HG02943 (cell line): ENCODE measurements around the gene ATP12A.

ENCODE experiments used
- ATAC-seq: cut with Tn5 transposase; IDR thresholded peaks from one replicate; pipeline ENCODE4 v1.9.1; 2021; ENCODE audit warnings: mild to moderate bottlenecking, low read depth, moderate library complexity; ENCODE audit not compliant: unreplicated experiment

The ATP12A gene

GRCh38 chr13:24662195-24663088, 17.8 kb upstream of the ATP12A start:
- no peak for ATAC-seq

DNA sequence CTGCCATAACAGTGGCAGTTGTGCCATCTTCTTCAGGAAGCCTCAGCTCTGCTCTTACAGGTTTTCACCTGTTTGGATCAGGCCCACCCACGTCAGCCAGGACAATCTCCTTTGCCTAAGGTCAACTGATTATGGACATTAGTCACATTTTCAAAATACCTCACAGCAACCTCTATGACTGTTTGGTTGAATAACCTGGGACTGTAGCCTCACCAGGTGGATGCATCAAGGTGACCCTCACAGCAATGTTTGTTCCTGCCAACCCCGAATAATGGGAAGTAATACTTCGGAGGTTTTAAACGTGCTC, 17.2 kb upstream of the ATP12A start:
- no peak for ATAC-seq

DNA sequence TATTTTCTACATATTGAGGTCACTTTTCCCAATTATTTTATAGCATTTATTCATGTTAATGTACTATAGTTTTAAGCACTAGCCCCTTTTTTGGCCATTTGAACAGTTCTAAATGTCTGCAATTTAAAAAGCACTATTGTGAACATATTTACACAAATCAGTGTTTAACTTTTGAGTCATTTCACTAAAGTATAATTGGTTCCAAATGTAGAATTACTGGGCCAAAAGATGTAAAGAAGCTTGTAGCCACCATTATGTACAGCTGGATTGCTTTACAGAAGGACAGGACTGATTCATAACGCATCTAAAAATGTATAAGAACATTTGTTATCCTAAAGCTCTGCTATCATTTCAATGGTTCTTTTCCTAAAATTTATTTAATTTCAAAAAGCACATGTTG, 16.6 kb upstream of the ATP12A start:
- no peak for ATAC-seq

DNA sequence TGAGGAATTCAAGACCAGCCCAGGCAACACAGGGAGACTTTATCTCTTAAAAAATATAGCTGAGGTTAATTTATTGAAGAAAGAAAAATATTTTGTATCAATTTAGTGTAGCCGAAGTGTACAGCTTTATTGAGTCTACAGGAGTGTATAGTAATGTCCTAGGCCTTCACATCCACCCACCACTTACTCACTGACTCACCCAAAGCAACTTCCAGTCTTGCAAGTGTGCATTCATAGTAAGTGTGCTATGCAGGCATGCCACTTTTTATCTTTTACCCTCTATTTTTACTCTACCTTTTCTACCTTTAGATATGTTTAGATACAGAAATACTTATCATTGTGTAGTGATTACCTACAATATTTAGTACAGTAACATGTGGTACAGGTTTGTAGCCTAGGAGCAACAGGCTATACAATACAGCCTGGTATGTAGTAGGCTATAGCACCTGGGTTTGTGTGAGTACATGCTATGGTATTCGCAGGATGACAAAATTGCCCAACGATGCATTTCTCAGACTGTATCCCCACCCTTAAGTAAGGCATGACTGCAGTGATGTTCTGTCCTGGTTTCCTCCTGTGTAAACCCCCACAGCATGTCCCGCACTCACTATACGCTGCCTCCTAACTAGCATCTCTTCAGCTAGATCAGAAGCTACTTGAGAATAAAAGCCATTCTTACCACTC, 15.3 kb upstream of the ATP12A start:
- ATAC-seq, result no peak

DNA sequence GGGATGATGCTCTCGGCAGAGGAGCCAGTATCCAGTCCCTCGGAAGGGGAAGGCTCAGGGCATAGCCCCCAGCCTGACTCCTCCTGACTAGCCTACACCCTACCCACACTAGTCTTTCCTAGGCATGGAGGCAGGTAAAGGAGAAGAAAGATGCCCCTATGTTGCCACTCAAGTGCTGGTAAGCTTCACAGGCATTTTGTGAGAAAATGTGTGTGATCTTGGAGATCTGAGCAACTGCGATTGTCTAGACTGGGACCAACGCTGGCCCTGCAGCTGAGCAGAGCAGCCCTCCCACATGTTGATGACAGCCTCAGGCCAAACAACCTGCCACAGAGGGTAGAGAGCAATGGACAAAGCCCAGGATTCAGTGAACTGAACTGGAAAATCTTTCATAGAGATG, 11.7 kb upstream of the ATP12A start:
- ATAC-seq, result no peak

GRCh38 chr13:24668955-24669582, 11.1 kb upstream of the ATP12A start:
- no peak for ATAC-seq

DNA sequence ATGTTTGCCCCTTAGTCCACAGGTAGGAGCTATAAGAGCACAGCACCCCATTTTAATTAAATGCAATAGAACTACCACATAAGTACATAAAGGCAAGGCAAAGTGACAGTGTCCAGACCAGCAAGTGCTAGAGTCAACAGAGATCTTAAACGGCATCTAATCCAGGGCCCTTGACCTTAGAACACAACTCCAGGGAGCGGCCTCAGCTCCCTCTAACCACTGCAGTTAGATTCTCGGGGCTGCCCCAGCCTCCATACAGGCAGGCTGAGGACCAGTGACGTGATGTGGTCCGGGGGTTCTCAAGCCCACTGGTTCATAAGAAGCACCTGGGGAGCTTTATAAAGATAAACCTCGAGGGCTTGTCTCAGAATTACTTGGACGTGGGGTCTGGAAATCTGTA, 10.0 kb upstream of the ATP12A start:
- ATAC-seq, result no peak

DNA sequence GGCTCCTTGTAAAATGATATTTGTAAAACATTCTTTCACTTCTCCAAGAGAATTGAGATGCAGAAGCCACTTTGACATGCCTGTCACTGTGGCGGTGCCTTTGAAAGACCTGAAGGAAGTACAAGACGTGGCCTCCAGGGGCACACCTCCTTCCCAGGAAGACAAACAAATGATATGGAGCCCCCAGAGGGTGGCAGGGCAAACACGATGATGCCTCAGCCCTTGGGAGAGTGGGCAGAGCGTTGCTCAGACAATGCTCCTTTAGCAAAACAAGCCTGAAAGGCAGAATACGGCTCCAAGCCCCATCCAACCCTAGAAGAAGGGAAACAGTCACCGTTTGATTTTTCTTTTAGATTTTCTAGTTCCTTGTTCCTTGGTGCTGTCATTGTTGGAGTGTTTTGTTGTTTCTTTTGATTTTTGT, 9.2 kb upstream of the ATP12A start:
- ATAC-seq, result no peak

DNA sequence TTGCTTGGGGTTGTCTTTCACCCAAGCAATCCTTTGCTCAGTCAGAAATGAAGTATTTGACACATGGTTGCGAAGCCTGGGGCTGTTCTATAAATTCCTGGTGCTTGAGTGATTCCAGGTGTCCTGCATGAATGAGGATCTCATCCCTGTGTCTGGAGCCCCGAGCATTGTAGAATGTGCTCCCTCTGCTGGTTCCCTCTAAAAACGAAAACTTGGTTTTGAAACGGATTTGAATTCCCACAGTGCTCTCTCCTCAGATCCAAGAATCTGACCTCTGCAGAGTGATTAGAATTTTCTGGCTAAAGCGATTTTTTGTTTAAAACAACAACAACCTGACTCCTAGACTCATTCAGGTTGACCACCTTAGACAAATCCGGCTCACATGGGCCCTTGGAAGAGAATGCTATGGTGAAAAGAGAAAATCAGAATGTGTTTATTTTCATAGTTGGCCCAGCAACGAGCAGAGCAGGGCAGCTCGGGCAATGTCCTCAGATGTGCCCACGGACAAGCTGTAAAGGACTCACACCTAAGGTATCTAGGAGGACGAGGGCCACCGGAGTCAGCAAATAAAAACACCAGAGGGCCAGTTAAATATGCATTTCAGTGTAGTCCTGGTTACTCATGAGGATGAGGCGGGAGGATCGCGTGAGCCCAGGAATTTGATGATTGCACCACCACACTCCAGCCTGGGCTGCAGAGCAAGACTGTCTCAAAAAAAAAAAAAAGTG, 8.7 kb upstream of the ATP12A start:
- no peak for ATAC-seq

- no peak for ATAC-seq
Observed at GRCh38 chr13:24672141-24673132, 7.8 kb upstream of the ATP12A start.

DNA sequence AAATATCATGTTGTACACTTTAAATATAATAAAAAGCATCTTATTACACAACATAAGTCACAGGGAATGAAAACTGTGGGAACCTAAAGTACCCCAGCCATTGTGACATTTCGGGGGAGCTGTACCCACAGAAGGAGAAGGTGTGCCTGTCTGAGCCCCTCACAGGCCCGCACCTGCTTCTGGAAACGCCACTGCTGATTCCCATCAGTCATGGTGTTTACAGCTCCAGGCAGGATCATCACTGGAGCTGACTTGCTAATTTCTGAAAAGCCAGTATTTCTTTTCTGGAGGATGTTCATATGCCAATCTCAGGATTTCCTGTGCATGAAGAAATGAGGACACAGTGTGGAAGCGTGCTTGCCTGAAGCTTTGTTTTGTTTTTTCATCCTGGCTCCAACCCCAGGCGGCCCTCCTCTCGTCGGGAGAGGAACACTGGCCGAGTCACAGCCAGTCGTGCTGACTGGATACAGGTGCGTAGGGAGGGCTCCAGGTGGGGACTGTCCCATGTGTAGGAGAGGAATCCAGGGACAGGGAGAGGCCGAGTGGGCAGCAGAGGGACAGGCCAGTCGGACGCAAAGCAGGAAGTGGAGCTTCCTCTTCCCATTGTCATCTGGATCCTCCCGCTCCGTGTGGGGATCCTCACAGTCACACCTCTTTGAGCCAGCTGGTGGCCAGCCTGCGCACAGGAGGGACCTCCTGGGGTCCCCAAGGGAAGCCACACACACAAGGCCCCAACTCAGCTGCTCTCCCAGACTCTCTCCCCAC, 4.2 kb upstream of the ATP12A start:
- no peak for ATAC-seq

GRCh38 chr13:24678151-24678550, 2.1 kb upstream of the ATP12A start:
- ATAC-seq, result no peak

DNA sequence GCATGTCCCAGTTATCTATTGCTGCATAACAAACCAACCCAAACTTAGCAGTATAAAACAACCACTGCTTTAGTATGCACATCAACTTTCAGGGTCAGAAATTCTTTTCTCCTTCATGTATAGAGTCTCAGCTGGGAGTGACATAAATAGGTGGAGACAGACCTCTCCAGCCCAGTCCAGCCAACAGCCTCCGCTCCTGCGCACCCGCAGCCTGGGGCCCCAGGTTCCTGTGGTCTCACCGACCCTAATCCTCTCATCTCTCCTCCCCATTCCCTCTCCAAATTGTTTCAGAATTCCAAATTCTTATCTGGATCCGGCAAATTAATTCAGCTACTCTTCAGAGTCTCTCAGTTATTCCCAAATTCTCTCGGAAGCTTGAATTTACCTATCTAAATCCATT, 522 bp upstream of the ATP12A start:
- no peak for ATAC-seq

DNA sequence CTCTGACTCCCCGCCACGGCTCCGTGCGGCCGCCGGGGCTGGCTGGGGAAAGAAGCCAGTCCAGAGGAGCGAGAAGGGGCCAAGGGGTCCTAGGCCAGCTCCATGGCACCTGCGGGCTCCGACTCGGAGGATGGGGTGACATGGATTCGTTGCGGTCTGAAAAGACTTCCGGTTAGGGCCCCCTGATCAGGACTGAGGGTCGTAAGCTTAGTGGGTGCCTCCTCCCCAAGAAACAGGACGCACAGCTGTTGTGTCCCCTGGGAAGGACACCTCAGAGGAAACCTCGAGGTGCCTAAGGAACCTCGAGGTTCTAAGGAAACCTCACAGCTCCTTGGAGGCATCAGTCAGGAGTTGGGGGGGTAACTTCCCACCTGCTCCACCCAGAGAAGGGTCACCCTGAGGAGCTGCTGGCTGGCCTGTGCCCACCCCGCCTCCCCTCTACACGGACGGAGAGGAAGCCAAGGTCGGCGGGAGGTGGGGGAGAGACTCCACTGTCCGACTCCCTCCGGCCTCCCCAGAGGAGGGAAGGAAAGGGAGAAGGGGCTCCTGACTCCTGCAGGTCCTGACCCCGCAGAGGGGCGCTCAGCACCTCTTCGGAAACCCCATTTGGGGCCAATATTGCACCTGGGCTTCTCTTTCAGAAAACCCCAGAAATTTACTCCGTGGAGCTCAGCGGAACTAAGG, 855 bp downstream of the ATP12A start:
- ATAC-seq, result no peak

- no peak for ATAC-seq
Observed at GRCh38 chr13:24681930-24682329, 1.7 kb downstream of the ATP12A start.

DNA sequence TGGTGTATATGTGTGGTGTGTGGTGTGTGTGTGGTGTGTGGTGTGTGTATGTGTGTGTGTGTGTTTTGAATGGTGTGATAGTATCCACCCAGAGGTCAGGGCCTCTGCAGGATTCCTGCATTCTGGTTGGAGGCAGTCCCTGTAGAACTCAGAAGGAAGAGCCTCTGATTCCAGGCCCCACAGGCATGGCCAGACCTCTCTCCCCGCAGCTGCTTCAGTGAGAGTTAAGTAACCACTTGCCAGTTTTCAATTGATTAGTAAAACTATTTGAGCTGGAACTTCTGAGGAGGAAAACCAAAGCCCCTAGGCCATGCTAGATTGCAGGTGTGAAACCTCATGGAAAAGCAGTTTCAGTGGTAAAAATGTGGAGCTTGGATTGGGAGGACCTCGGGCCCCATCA, 2.1 kb downstream of the ATP12A start:
- ATAC-seq, result no peak

- ATAC-seq, result no peak
Observed at GRCh38 chr13:24683351-24683750, 3.1 kb downstream of the ATP12A start.

GRCh38 chr13:24683838-24684599, 3.8 kb downstream of the ATP12A start:
- ATAC-seq, result peak; percentile 34
